ENCODE results near the gene LILRB3. TPM values are rescaled to one million over a fixed set of nuclear protein-coding genes. Genes with fewer than 3 reads are reported as not detected.

Gene LILRB3
- total RNA-seq, 2 experiments from 2014 or later = 1.1 to 1.3 TPM

DNA sequence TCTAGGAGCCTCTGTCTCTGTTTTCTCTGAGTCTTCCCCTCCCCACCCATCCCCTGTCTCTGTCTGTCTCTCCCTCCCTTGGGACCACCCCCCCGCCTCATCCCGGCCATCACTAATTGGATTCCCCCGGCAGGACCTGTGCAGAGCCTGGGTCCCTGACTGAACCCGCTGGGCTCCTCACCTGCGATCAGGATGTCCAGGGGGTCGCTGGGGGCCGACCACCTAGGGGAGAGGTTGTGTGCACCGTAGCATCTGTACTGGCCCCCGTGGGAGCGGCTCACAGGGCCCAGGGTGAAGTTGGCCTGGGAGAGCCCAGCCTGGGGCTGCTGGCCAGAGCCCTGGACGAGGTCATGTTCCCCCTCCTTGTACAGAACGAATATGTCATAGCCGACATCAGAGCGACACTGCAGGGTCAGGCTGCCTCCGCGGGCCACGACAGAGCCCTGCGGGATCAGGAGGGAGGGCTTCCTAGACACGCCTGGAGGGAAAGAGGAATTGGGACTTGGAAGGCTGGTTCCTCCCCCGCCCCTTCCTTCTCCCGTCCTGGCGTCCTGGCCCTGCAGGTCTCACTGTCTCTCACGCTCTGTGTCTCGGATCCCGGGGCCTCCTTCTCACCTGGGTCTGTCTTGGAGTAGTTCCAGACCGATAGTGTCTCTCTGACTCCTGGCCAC lies 32.4 kb upstream of the LILRB3 start:
- Mint-ChIP-seq H3K4me1 (ENCODE audit: low read depth) (peaks cover 2% of the 10 kb centered on the region), H3K36me3 (ENCODE audit: low read depth) (no peaks in the 10 kb centered on the region), H3K27ac (no peak overlapping the region), H3K9me3 (no peaks in the 10 kb centered on the region), H3K27me3 (no peaks in the 10 kb centered on the region), H3K4me3 (no peak overlapping the region)
- intact Hi-C loops (cut with DNase I, micrococcal nuclease) = no loop called here
- ChIA-PET CTCF (no interaction called here), POLR2A (no interaction called here)
- no peaks in the 10 kb centered on the region for H3K4me1 ChIP-seq (ENCODE audit: insufficient read depth, low read length)
- no peaks in the 10 kb centered on the region for H3K27me3 ChIP-seq (ENCODE audit: control insufficient read depth in 1 of 2, insufficient read depth in 2 of 2, low read length in 2 of 2)
- no peak for DNase-seq
- no peak overlapping the region for H3K27ac ChIP-seq (ENCODE audit: low read depth in 1 of 2, low read length in 2 of 2)
- H3K36me3 ChIP-seq (ENCODE audit: insufficient read depth, low read length) = no peaks in the 10 kb centered on the region
- no peaks in the 10 kb centered on the region for H3K9me3 ChIP-seq (ENCODE audit: control insufficient read depth in 1 of 2, insufficient read depth in 1 of 2, low read length in 2 of 2)
- no peak for ATAC-seq (ENCODE audit: poor library complexity)
- TF ChIP-seq, protein P1, sequence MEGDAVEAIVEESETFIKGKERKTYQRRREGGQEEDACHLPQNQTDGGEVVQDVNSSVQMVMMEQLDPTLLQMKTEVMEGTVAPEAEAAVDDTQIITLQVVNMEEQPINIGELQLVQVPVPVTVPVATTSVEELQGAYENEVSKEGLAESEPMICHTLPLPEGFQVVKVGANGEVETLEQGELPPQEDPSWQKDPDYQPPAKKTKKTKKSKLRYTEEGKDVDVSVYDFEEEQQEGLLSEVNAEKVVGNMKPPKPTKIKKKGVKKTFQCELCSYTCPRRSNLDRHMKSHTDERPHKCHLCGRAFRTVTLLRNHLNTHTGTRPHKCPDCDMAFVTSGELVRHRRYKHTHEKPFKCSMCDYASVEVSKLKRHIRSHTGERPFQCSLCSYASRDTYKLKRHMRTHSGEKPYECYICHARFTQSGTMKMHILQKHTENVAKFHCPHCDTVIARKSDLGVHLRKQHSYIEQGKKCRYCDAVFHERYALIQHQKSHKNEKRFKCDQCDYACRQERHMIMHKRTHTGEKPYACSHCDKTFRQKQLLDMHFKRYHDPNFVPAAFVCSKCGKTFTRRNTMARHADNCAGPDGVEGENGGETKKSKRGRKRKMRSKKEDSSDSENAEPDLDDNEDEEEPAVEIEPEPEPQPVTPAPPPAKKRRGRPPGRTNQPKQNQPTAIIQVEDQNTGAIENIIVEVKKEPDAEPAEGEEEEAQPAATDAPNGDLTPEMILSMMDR (IDR thresholded peaks at IDR 0.05) = no peak
- H3K4me3 ChIP-seq (ENCODE audit: low read length) = no peak overlapping the region

DNA sequence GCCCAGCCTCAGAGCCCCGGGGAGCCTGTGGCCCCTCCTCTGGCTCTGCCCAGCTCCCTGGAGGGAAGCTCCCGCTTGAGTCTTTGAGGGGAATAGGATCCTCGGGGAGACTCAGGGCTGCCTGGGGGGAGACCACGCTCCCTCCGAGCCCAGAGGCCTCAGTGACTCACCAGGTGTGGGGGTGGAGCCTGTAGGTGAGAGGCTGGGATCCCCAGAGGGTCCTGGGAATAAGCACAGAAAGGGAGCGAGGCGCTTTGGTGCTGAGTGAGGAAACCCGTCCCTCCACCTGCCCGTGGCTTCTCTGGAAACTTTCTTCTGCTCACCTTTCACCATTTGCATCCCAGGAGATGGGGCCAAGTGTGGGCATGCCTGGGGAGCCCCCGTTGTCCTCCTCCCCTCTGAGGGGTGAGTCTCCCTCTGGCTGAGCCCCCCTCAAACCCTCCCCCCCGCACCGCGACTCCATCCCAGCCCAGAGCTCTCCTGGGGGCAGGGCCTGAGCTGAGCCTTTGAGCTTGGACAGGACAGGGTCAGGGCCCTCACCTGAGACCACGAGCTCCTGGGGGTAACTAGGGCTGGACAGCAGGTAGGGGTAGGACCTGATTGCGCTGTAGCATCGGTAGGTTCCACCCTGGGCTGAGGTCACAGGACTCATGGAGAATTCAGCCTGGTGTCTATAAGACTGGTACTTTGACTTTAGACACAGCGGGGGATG lies 31.5 kb upstream of the LILRB3 start:
- Mint-ChIP-seq H3K9me3 (no peaks in the 10 kb centered on the region), H3K36me3 (ENCODE audit: low read depth) (no peaks in the 10 kb centered on the region), H3K27ac (no peak overlapping the region), H3K4me3 (no peak overlapping the region), H3K4me1 (ENCODE audit: low read depth) (peaks cover 5% of the 10 kb centered on the region), H3K27me3 (no peaks in the 10 kb centered on the region)
- CTCF ChIA-PET = no interaction called here
- Histone ChIP-seq H3K9me3 (ENCODE audit: control insufficient read depth in 1 of 2, insufficient read depth in 1 of 2, low read length in 2 of 2) (no peaks in the 10 kb centered on the region), H3K27ac (ENCODE audit: low read depth in 1 of 2, low read length in 2 of 2) (no peak overlapping the region), H3K4me3 (ENCODE audit: low read length) (no peak overlapping the region), H3K27me3 (ENCODE audit: control insufficient read depth in 1 of 2, insufficient read depth in 2 of 2, low read length in 2 of 2) (no peaks in the 10 kb centered on the region), H3K36me3 (ENCODE audit: insufficient read depth, low read length) (no peaks in the 10 kb centered on the region), H3K4me1 (ENCODE audit: insufficient read depth, low read length) (no peaks in the 10 kb centered on the region)
- TF ChIP-seq, protein P1 (IDR thresholded peaks at IDR 0.05) = no peak
- intact Hi-C loops (cut with DNase I, micrococcal nuclease) = no loop called here
- ATAC-seq (ENCODE audit: poor library complexity) (no peak), DNase-seq (no peak)
- POLR2A ChIA-PET = no interaction called here

- Mint-ChIP-seq H3K4me1 (ENCODE audit: low read depth) (peaks cover 5% of the 10 kb centered on the region), H3K27ac (no peak overlapping the region), H3K27me3 (no peaks in the 10 kb centered on the region), H3K4me3 (no peak overlapping the region), H3K36me3 (ENCODE audit: low read depth) (no peaks in the 10 kb centered on the region), H3K9me3 (no peaks in the 10 kb centered on the region)
- Histone ChIP-seq H3K9me3 (ENCODE audit: control insufficient read depth in 1 of 2, insufficient read depth in 1 of 2, low read length in 2 of 2) (no peaks in the 10 kb centered on the region), H3K4me3 (ENCODE audit: low read length) (no peak overlapping the region), H3K36me3 (ENCODE audit: insufficient read depth, low read length) (no peaks in the 10 kb centered on the region), H3K27me3 (ENCODE audit: control insufficient read depth in 1 of 2, insufficient read depth in 2 of 2, low read length in 2 of 2) (no peaks in the 10 kb centered on the region), H3K27ac (ENCODE audit: low read depth in 1 of 2, low read length in 2 of 2) (no peak overlapping the region), H3K4me1 (ENCODE audit: insufficient read depth, low read length) (no peaks in the 10 kb centered on the region)
- ATAC-seq (ENCODE audit: poor library complexity) (no peak), DNase-seq (no peak)
- TF ChIP-seq, protein P1 (IDR thresholded peaks at IDR 0.05) = no peak
- ChIA-PET CTCF (no interaction called here), POLR2A (no interaction called here)
- intact Hi-C loops (cut with DNase I, micrococcal nuclease) = no loop called here
These were observed 30.8 kb upstream of the LILRB3 start for GRCh38 chr19:54253331-54254194.
